K562 (cell line): ENCODE measurements around the gene ATP2A3. TPM values are rescaled to one million over a fixed set of nuclear protein-coding genes. Genes with fewer than 3 reads are reported as not detected.

ENCODE experiments used
- ATAC-seq: fragments of 200-7000 bp; cut with Tn5 transposase; 3 replicates; pipeline ENCODE4 v1.9.1; 2020; ENCODE audit warnings: moderate library complexity
- BruUV-seq: library from RNA; stranded (reverse); fragments of 400-500 nt; replicated peaks from 2 replicates; lab custom pipeline; 2021; lab: Mats Ljungman, UMichigan
- CTCF ChIA-PET: fragments of 300-600 bp; formaldehyde crosslinking; extraction: SDS; loops from one replicate; lab custom pipeline; 2021; ENCODE audit warnings: low intra/inter-chr PET ratio; lab: Yijun Ruan, JAX
- POLR2A ChIA-PET: fragments of 300-600, 350-650 bp; sonication (Branson Sonifier 250); formaldehyde crosslinking; extraction: SDS; loops from one replicate; lab custom pipeline; 2021; ENCODE audit warnings: antibody characterized with exemption, inconsistent platforms; lab: Yijun Ruan, JAX
- DNase-seq, 4 experiments: peaks; one replicate each; pipeline versions ENCODE4 v3.0.0 to v3.0.0-alpha.2; 2011 to 2018; ENCODE audit warnings: low spot score in 3 of 4, mixed read lengths in 3 of 4; ENCODE audit errors: extremely low read depth in 1 of 4
- FAIRE-seq: peaks from 2 replicates; lab custom pipeline; 2011; peaks lifted over from hg19 to GRCh38; lab: Jason Lieb, UNC
- H2AFZ ChIP-seq: 2 replicates; pipeline ENCODE4 v1.6.0; 2011; ENCODE audit warnings: low read depth, low read length, control low read depth, inconsistent platforms
- H3K27ac ChIP-seq: fragments of 200-600 bp; 3 replicates; pipeline ENCODE4 v1.8.0; 2011; ENCODE audit warnings: low read depth, mild to moderate bottlenecking, control low read depth, inconsistent platforms, low read length, moderate library complexity, mixed read lengths; ENCODE audit errors: extremely low read depth
- H3K27me3 ChIP-seq, 2 experiments: fragments of 300-600 bp in 1 of 2; 2 replicates in 1 of 2; 3 replicates in 1 of 2; pipeline versions ENCODE4 v1.6.0 to v1.8.0; 2011; ENCODE audit warnings: inconsistent platforms in 2 of 2, low read length in 2 of 2, mild to moderate bottlenecking in 1 of 2, mixed read lengths in 1 of 2, moderate library complexity in 1 of 2; ENCODE audit not compliant: control insufficient read depth in 2 of 2, insufficient read depth in 2 of 2
- H3K36me3 ChIP-seq: fragments of 300-600 bp; 3 replicates; pipeline ENCODE4 v1.8.0; 2011; ENCODE audit warnings: mild to moderate bottlenecking, low read length, inconsistent platforms; ENCODE audit not compliant: control insufficient read depth, insufficient read depth
- H3K4me1 ChIP-seq, 2 experiments: fragments of 200-600 bp in 1 of 2; replicated peaks in 1 of 2; 2 replicates in 1 of 2; 3 replicates in 1 of 2; pipeline versions ENCODE4 v1.5.1 to v1.8.0; 2011; ENCODE audit warnings: inconsistent platforms in 2 of 2, low read length in 2 of 2, mild to moderate bottlenecking in 1 of 2, mixed read lengths in 1 of 2, moderate library complexity in 1 of 2; ENCODE audit not compliant: control insufficient read depth in 2 of 2, insufficient read depth in 2 of 2
- H3K4me2 ChIP-seq: 2 replicates; pipeline ENCODE4 v1.6.1; 2011; ENCODE audit warnings: low read length, control low read depth, inconsistent platforms, mixed read lengths; ENCODE audit not compliant: insufficient read depth
- H3K4me3 ChIP-seq: fragments of 200-600 bp; sonication (generic), shearing (Covaris generic); 2 replicates; pipeline ENCODE4 v1.5.1; 2016; ENCODE audit warnings: control low read depth, inconsistent platforms
- H3K79me2 ChIP-seq: fragments of 200-600 bp; 3 replicates; pipeline ENCODE4 v1.8.0; 2011; ENCODE audit warnings: low read length, inconsistent platforms; ENCODE audit not compliant: control insufficient read depth, insufficient read depth
- H3K9ac ChIP-seq, 2 experiments: 2 replicates each; pipeline versions ENCODE4 v1.6.0 to v1.6.1; 2011; ENCODE audit warnings: low read depth in 2 of 2, low read length in 2 of 2, control low read depth in 1 of 2, inconsistent platforms in 1 of 2, mild to moderate bottlenecking in 1 of 2, mixed read lengths in 1 of 2; ENCODE audit not compliant: insufficient read depth in 1 of 2
- H3K9me1 ChIP-seq: one replicate; pipeline ENCODE4 v1.6.0; 2011; ENCODE audit warnings: inconsistent platforms, mild to moderate bottlenecking, low read length, moderate library complexity; ENCODE audit not compliant: control insufficient read depth, insufficient read depth
- H3K9me3 ChIP-seq: replicated peaks from 2 replicates; pipeline ENCODE4 v1.5.1; 2011; ENCODE audit warnings: low read depth, low read length, inconsistent platforms; ENCODE audit not compliant: control insufficient read depth, insufficient read depth
- H4K20me1 ChIP-seq: replicated peaks from 2 replicates; pipeline ENCODE4 v1.6.1; 2011; ENCODE audit warnings: low read length, inconsistent platforms, mixed read lengths; ENCODE audit not compliant: control insufficient read depth, insufficient read depth
- E2F1 ChIP-seq: sonication (generic); formaldehyde crosslinking; IDR thresholded peaks from 2 replicates; pipeline ENCODE4 v1.8.1; 2023; ENCODE audit warnings: mild to moderate bottlenecking, missing genetic modification reagents, moderate library complexity
- ID3 ChIP-seq, 2 experiments: fragments of 250-450 bp in 1 of 2; fragments of 450-650 bp in 1 of 2; sonication (Bioruptor Pico) in 1 of 2; IDR thresholded peaks; 2 replicates each; pipeline versions ENCODE4 v1.6.1 to v1.8.0; 2016 to 2021; ENCODE audit warnings: mild to moderate bottlenecking in 2 of 2, moderate library complexity in 2 of 2, missing compliant biosample characterization in 1 of 2, missing genetic modification characterization in 1 of 2
- MCM3 ChIP-seq: fragments of 450-650 bp; IDR thresholded peaks from 2 replicates; pipeline ENCODE4 v1.6.1; 2016
- POLR2G ChIP-seq: fragments of 200-400 bp; formaldehyde crosslinking; IDR thresholded peaks from 2 replicates; pipeline ENCODE4 v1.6.1; 2017; ENCODE audit warnings: low read depth, mild to moderate bottlenecking, antibody characterized with exemption, low read length, moderate library complexity
- RBM22 ChIP-seq: fragments of 200-400 bp; formaldehyde crosslinking; IDR thresholded peaks from 2 replicates; pipeline ENCODE4 v1.6.1; 2018; ENCODE audit warnings: low read length, low read depth; ENCODE audit not compliant: poor library complexity, severe bottlenecking
- WGBS: fragments of 100-300 bp; shearing (Covaris generic); methylation state at CpG from one replicate; pipeline ENCODE4 v1.1.6; 2016; ENCODE audit warnings: low coverage, mixed read lengths; ENCODE audit not compliant: insufficient coverage; ENCODE audit errors: missing lambda C conversion rate; 5-methylcytosine and 5-hydroxymethylcytosine counted together
- in situ Hi-C: fragments of 300-500 bp; cut with MboI; formaldehyde crosslinking; loops from 4 replicates; pipeline ENCODE4 v1.15.0; 2018; ENCODE audit warnings: inconsistent platforms, mixed read lengths
- intact Hi-C: fragments of 100-400 bp; cut with micrococcal nuclease; formaldehyde crosslinking; loops from 2 replicates; pipeline ENCODE4 v1.14.2; 2022
- polyA plus RNA-seq, 8 experiments: library from polyadenylated mRNA; depleted of rRNA in 4 of 8; stranded (reverse) in 5 of 8; unstranded in 3 of 8; fragments of >200 nt; fragmentation: Nextera tagmentation in 2 of 8; fragmentation: Illumina TruSeq in 1 of 8; extraction: Ambion mirVana in 2 of 8; extraction: Trizol in 1 of 8; gene quantifications; 2 replicates each; pipeline versions ENCODE4 v1.2.1 to v1.2.3, GENCODE V29; 2011 to 2014; ENCODE audit warnings: inconsistent platforms in 1 of 8, missing spikeins in 1 of 8
- total RNA-seq, 7 experiments: library from RNA; depleted of rRNA in 6 of 7; stranded (reverse); fragments of >200 nt in 6 of 7; fragmentation: Illumina TruSeq in 2 of 7; extraction: Trizol in 2 of 7; gene quantifications; 2 replicates each; pipeline versions ENCODE4 v1.2.1 to v1.2.3, GENCODE V29; 2011 to 2021; ENCODE audit warnings: low replicate concordance in 1 of 7

ATP2A3 gene
- total and polyA plus RNA-seq, 9 of the 15 experiments (the other 6 are each of a cell fraction or from before 2014, with no cell fraction given): 0.65 to 103 (median 31.3) TPM

GRCh38 chr17:3954976-3955672 lies 9.1 kb downstream of the ATP2A3 start:
- H3K9me1 ChIP-seq: no peaks in the 10 kb centered on the region
- DNase-seq (no peak), FAIRE-seq (no peak), ATAC-seq (no peak)
- no peaks in the 10 kb centered on the region; a peak in 1 of 5 replicates for H3K27me3 ChIP-seq
- no TSS peak for BruUV-seq
- H3K4me3 ChIP-seq: no peak overlapping the region
- 60% methylated on average over 14 of the region's 18 CpGs for WGBS
- no peaks in the 10 kb centered on the region for H3K9me3 ChIP-seq
- no peak overlapping the region; the same call in 2 of the 3 replicates for H3K27ac ChIP-seq
- H4K20me1 ChIP-seq: 0 out of 2 replicates have a peak, but pooled peaks cover 7% of the 10 kb centered on the region
- in situ Hi-C loops (no loop called here), intact Hi-C loops (no loop called here)
- no peak for TF ChIP-seq E2F1 (CRISPR knock-in tag)
- no peak for TF ChIP-seq MCM3
- TF ChIP-seq POLR2G: peak; percentile 56; the same call in 1 of the 2 replicates
- TF ChIP-seq ID3 (CRISPR knock-in tag; IDR thresholded peaks at IDR 0.05): no peak
- no peak for TF ChIP-seq ID3 (tag; IDR thresholded peaks at IDR 0.05)
- TF ChIP-seq RBM22: peak; percentile 19
- H3K79me2 ChIP-seq: peaks cover 37% of the 10 kb centered on the region
- POLR2A ChIA-PET: no interaction called here
- H3K4me2 ChIP-seq: no peak overlapping the region
- CTCF ChIA-PET: no interaction called here
- no peak overlapping the region for H2AFZ ChIP-seq
- H3K9ac ChIP-seq: peak overlapping the region in 1 of 2 experiments; percentile 78; a peak in 3 of 4 replicates
- H3K4me1 ChIP-seq: peaks cover 21 to 46% of the 10 kb centered on the region in 2 experiments
- H3K36me3 ChIP-seq: peaks cover 29% of the 10 kb centered on the region; the same call in 1 of the 3 replicates
